BLaER1 treated with 17β-estradiol and CSF1 and Interleukin-3, amounts not matched to agents 10 nM and 100 nM (cell line): ENCODE data around the gene NMRK2.
A peak's percentile ranks its signal among the peaks of the same experiment; 100 is the strongest.

Source experiments
- H3K27ac ChIP-seq, 11 experiments: shearing (Covaris generic); formaldehyde crosslinking; 2 replicates each; pipeline ENCODE4 v1.8.1; 2022
- H3K27me3 ChIP-seq, 11 experiments: shearing (Covaris generic); formaldehyde crosslinking; 2 replicates each; pipeline ENCODE4 v1.8.1; 2022
- H3K36me3 ChIP-seq, 11 experiments: shearing (Covaris generic); formaldehyde crosslinking; 2 replicates each; pipeline ENCODE4 v1.8.1; 2022
- H3K4me1 ChIP-seq, 10 experiments: shearing (Covaris generic); formaldehyde crosslinking; 2 replicates each; pipeline ENCODE4 v1.8.1; 2022
- H3K4me2 ChIP-seq, 11 experiments: shearing (Covaris generic); formaldehyde crosslinking; 2 replicates each; pipeline ENCODE4 v1.8.1; 2022
- H3K4me3 ChIP-seq, 10 experiments: shearing (Covaris generic); formaldehyde crosslinking; 2 replicates each; pipeline ENCODE4 v1.8.1; 2022
- H3K9ac ChIP-seq, 11 experiments: shearing (Covaris generic); formaldehyde crosslinking; 2 replicates each; pipeline ENCODE4 v1.8.1; 2022
- H3K9me3 ChIP-seq, 11 experiments: shearing (Covaris generic); formaldehyde crosslinking; replicated peaks in 1 of 11; 2 replicates each; pipeline ENCODE4 v1.8.1; 2022
- H4K20me1 ChIP-seq, 11 experiments: shearing (Covaris generic); formaldehyde crosslinking; 2 replicates each; pipeline ENCODE4 v1.8.1; 2022
- Cebpa-rat ChIP-seq, 11 experiments: shearing (Covaris generic); IDR thresholded peaks; 2 replicates each; pipeline ENCODE4 v1.8.1; 2022

Gene NMRK2

DNA sequence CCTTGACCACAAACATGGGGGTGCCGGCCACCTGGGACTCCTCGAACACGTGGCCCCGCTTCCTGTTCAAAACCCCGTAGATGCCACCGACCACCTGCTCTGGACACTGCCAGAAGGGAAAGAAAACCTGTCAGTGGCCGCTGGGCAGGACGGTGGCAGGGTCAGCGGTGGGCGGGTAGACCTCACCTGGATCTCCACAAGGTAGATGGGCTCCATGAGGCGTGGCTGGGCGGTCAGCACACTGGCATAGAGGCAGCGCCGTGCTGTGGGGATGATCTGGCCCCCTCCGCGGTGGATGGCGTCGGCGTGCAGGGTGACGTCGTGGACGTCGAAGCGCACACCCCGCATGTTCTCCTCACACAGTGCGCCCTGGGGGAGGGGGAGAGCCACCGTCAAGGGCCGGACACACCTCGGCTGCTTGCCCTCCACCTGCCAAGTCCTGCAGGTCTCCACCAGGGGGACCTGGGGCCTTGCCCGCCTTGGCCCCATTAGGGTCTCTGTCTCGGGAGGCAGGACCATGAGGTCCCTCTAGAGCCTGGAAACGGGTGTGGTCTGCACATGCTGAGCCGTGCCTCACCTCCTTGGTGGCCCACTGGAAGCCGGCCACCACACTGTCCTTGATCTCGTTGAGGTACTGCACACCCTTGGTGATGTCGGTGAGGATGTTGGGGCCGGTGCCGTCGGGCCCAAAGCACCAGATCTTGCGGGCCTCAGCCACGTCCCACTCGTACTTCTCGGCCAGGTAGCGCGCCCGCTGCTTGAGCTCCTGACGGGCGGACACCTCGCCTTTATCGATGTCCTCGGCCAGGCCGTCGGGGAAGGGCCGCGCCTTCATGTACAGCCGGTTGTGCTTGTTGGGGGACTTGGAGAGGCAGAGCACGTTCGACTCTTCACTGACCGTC is 44.6 kb downstream of the NMRK2 start:
- H3K4me3 ChIP-seq = 0 out of 20 replicates have a peak overlapping the region, but pooled peaks of 1 of the 10 experiments have one; percentile 11
- no peaks in the 10 kb centered on the region for H3K27me3 ChIP-seq
- H3K9ac ChIP-seq = peak overlapping the region in 10 of 11 experiments; percentile 4 to 98 (median 29); a peak in 15 of 22 replicates
- H4K20me1 ChIP-seq = peaks cover 76 to 84% (median 82%) of the 10 kb centered on the region in 11 experiments
- H3K4me1 ChIP-seq = peaks cover 35 to 66% (median 61%) of the 10 kb centered on the region in 10 experiments
- peak overlapping the region in 9 of 11 experiments; percentile 1 to 43 (median 28); a peak in 17 of 22 replicates for H3K4me2 ChIP-seq
- H3K36me3 ChIP-seq = peaks cover 76 to 81% (median 80%) of the 10 kb centered on the region in 11 experiments
- no peaks in the 10 kb centered on the region for H3K9me3 ChIP-seq
- H3K27ac ChIP-seq = peak overlapping the region in 8 of 11 experiments; percentile 14 to 98 (median 29); a peak in 12 of 22 replicates
- TF ChIP-seq Cebpa-rat (IDR thresholded peaks at IDR 0.05) = no peak

GRCh38 chr19:3978145-3978544 is 45.3 kb downstream of the NMRK2 start:
- H3K9me3 ChIP-seq = no peaks in the 10 kb centered on the region
- H3K27ac ChIP-seq = peak overlapping the region in 7 of 11 experiments; percentile 21 to 99 (median 98); a peak in 11 of 22 replicates
- peak overlapping the region in 8 of 11 experiments; percentile 4 to 98 (median 29); a peak in 9 of 22 replicates for H3K9ac ChIP-seq
- peaks cover 83 to 84% (median 84%) of the 10 kb centered on the region in 11 experiments for H4K20me1 ChIP-seq
- H3K27me3 ChIP-seq = no peaks in the 10 kb centered on the region
- TF ChIP-seq Cebpa-rat (IDR thresholded peaks at IDR 0.05) = no peak
- H3K4me3 ChIP-seq = no peak overlapping the region
- peaks cover 42 to 73% (median 68%) of the 10 kb centered on the region in 10 experiments for H3K4me1 ChIP-seq
- peaks cover 80 to 84% (median 83%) of the 10 kb centered on the region in 11 experiments for H3K36me3 ChIP-seq
- H3K4me2 ChIP-seq = peak overlapping the region in 8 of 11 experiments; percentile 1 to 43 (median 32); a peak in 12 of 22 replicates

- H3K9ac ChIP-seq = peak overlapping the region in 10 of 11 experiments; percentile 97 to 100 (median 98); a peak in 18 of 22 replicates
- H3K27ac ChIP-seq = peak overlapping the region in 8 of 11 experiments; percentile 97 to 99 (median 98); a peak in 16 of 22 replicates
- peaks cover 94 to 96% (median 95%) of the 10 kb centered on the region in 11 experiments for H4K20me1 ChIP-seq
- TF ChIP-seq Cebpa-rat (IDR thresholded peaks at IDR 0.05) = no peak
- H3K36me3 ChIP-seq = peaks cover 92 to 95% (median 94%) of the 10 kb centered on the region in 11 experiments
- H3K27me3 ChIP-seq = no peaks in the 10 kb centered on the region
- H3K4me2 ChIP-seq = peak overlapping the region; percentile 16 to 99 (median 99); a peak in 19 of 22 replicates
- H3K4me3 ChIP-seq = peak overlapping the region in 6 of 10 experiments; percentile 93 to 100 (median 100); a peak in 7 of 20 replicates
- no peaks in the 10 kb centered on the region; a peak in 1 of 22 replicates for H3K9me3 ChIP-seq
- peaks cover 53 to 80% (median 76%) of the 10 kb centered on the region in 10 experiments for H3K4me1 ChIP-seq
Measured at GRCh38 chr19:3979289-3979673, 46.4 kb downstream of the NMRK2 start.

- no peak for TF ChIP-seq Cebpa-rat (IDR thresholded peaks at IDR 0.05)
- Histone ChIP-seq H3K36me3 (peaks cover 95 to 100% (median 99%) of the 10 kb centered on the region in 11 experiments), H3K27ac (peak overlapping the region in 9 of 11 experiments; percentile 30 to 99 (median 98); a peak in 17 of 22 replicates), H3K4me1 (peaks cover 54 to 80% (median 76%) of the 10 kb centered on the region in 10 experiments), H3K27me3 (no peaks in the 10 kb centered on the region), H3K9ac (peak overlapping the region; percentile 97 to 100 (median 98); a peak in 20 of 22 replicates), H3K9me3 (no peaks in the 10 kb centered on the region; a peak in 1 of 22 replicates), H3K4me2 (peak overlapping the region; percentile 92 to 100 (median 99); a peak in 21 of 22 replicates), H4K20me1 (peaks cover 99 to 100% (median 100%) of the 10 kb centered on the region in 11 experiments), H3K4me3 (peak overlapping the region in 7 of 10 experiments; percentile 88 to 100 (median 99); a peak in 11 of 20 replicates)
Measured at GRCh38 chr19:3979674-3980352, 46.9 kb downstream of the NMRK2 start.

- Histone ChIP-seq H4K20me1 (peaks cover 94 to 96% (median 96%) of the 10 kb centered on the region in 11 experiments), H3K4me1 (peaks cover 54 to 81% (median 77%) of the 10 kb centered on the region in 10 experiments), H3K9ac (peak overlapping the region; percentile 97 to 100 (median 98)), H3K36me3 (peaks cover 89 to 93% (median 92%) of the 10 kb centered on the region in 11 experiments), H3K27ac (peak overlapping the region in 9 of 11 experiments; percentile 30 to 99 (median 98); a peak in 18 of 22 replicates), H3K4me3 (peak overlapping the region in 9 of 10 experiments; percentile 17 to 100 (median 99); a peak in 16 of 20 replicates), H3K27me3 (no peaks in the 10 kb centered on the region), H3K4me2 (peak overlapping the region; percentile 92 to 100 (median 99)), H3K9me3 (no peaks in the 10 kb centered on the region; a peak in 1 of 22 replicates)
- peak in 6 of 11 experiments; percentile 15 to 76 (median 60); a peak in 6 of 22 replicates for TF ChIP-seq Cebpa-rat (IDR thresholded peaks at IDR 0.05)
Measured at GRCh38 chr19:3980353-3981251, 47.7 kb downstream of the NMRK2 start.

GRCh38 chr19:3981373-3981735 is 48.5 kb downstream of the NMRK2 start:
- Histone ChIP-seq H3K27me3 (no peaks in the 10 kb centered on the region), H3K4me1 (peaks cover 55 to 86% (median 83%) of the 10 kb centered on the region in 10 experiments), H3K27ac (peak overlapping the region in 9 of 11 experiments; percentile 30 to 99 (median 98); a peak in 18 of 22 replicates), H4K20me1 (peaks cover 87 to 89% (median 88%) of the 10 kb centered on the region in 11 experiments), H3K4me3 (peak overlapping the region in 9 of 10 experiments; percentile 17 to 100 (median 99); a peak in 16 of 20 replicates), H3K9me3 (no peaks in the 10 kb centered on the region; a peak in 1 of 22 replicates), H3K9ac (peak overlapping the region; percentile 97 to 100 (median 98)), H3K4me2 (peak overlapping the region; percentile 92 to 100 (median 99)), H3K36me3 (peaks cover 82 to 85% (median 84%) of the 10 kb centered on the region in 11 experiments)
- TF ChIP-seq Cebpa-rat (IDR thresholded peaks at IDR 0.05) = no peak
